Endodermal cell (in vitro differentiated cells): ENCODE results near the gene DOK7. TPM values are rescaled to one million over a fixed set of nuclear protein-coding genes. Genes with fewer than 3 reads are reported as not detected.

ENCODE experiments used
- DNase-seq: peaks from one replicate; pipeline ENCODE4 v3.0.0-alpha.2; 2017
- H3K27ac ChIP-seq: 2 replicates; pipeline ENCODE4 v1.5.1; 2013; ENCODE audit warnings: mild to moderate bottlenecking, low read depth, low read length, moderate library complexity
- H3K27me3 ChIP-seq: 2 replicates; pipeline ENCODE4 v1.6.1; 2013; ENCODE audit warnings: mild to moderate bottlenecking, low read length, moderate library complexity; ENCODE audit not compliant: insufficient read depth, control insufficient read depth, poor library complexity, severe bottlenecking
- H3K36me3 ChIP-seq: 2 replicates; pipeline ENCODE4 v1.7.0; 2013; ENCODE audit warnings: mild to moderate bottlenecking, low read length, moderate library complexity; ENCODE audit not compliant: control insufficient read depth, insufficient read depth
- H3K4me1 ChIP-seq: one replicate; pipeline ENCODE4 v1.7.0; 2013; ENCODE audit warnings: low read length; ENCODE audit not compliant: control insufficient read depth, insufficient read depth
- H3K4me3 ChIP-seq: 2 replicates; pipeline ENCODE4 v1.5.1; 2013; ENCODE audit warnings: mild to moderate bottlenecking, low read length, moderate library complexity
- H3K9ac ChIP-seq: 2 replicates; pipeline ENCODE4 v1.6.1; 2013; ENCODE audit warnings: mild to moderate bottlenecking, low read length, moderate library complexity; ENCODE audit not compliant: poor library complexity, severe bottlenecking; ENCODE audit errors: extremely low read depth
- H3K9me3 ChIP-seq: 2 replicates; pipeline ENCODE4 v1.6.1; 2013; ENCODE audit warnings: mild to moderate bottlenecking, low read length, moderate library complexity; ENCODE audit not compliant: control insufficient read depth
- H3K27ac Mint-ChIP-seq: 2 replicates; pipeline ENCODE4 v1.8.0; 2020; ENCODE audit warnings: mixed read lengths
- H3K27me3 Mint-ChIP-seq: 2 replicates; pipeline ENCODE4 v1.8.0; 2021; ENCODE audit warnings: mild to moderate bottlenecking, mixed read lengths; ENCODE audit not compliant: insufficient read depth
- H3K36me3 Mint-ChIP-seq: 2 replicates; pipeline ENCODE4 v1.8.0; 2020; ENCODE audit warnings: low read depth, mixed read lengths
- H3K4me1 Mint-ChIP-seq: 2 replicates; pipeline ENCODE4 v1.8.0; 2020; ENCODE audit warnings: mixed read lengths
- H3K4me3 Mint-ChIP-seq: 2 replicates; pipeline ENCODE4 v1.8.0; 2020; ENCODE audit warnings: mild to moderate bottlenecking, moderate library complexity, mixed read lengths
- H3K9me3 Mint-ChIP-seq: 2 replicates; pipeline ENCODE4 v1.8.0; 2020; ENCODE audit warnings: mild to moderate bottlenecking, mixed read lengths
- CTCF ChIP-seq: fragments of 200-600 bp; sonication (generic); conservative IDR thresholded peaks from 2 replicates; pipeline ENCODE4 v1.5.0; 2021; ENCODE audit warnings: antibody characterized with exemption, mild to moderate bottlenecking
- WGBS, 2 experiments: methylation state at CpG; one replicate each; pipeline versions ENCODE4 v1.1.5 to v1.1.7; 2013; ENCODE audit warnings: missing lambda C conversion rate in 2 of 2, mixed read lengths in 1 of 2; ENCODE audit not compliant: insufficient coverage in 1 of 2, insufficient read length in 1 of 2; 5-methylcytosine and 5-hydroxymethylcytosine counted together
- total RNA-seq, 2 donors: library from RNA; stranded (reverse); fragmentation: NEBNext Ultra II Directional in 1 of 2; extraction: Animal tissue kit (Norgen Biotek cat#: 25700) in 1 of 2; gene quantifications; 2 replicates in 1 of 2; 3 replicates in 1 of 2; pipeline ENCODE4 v1.2.1, GENCODE V29; 2021

The DOK7 gene
- total RNA-seq, 2 donors from 2014 or later, result 0.38 to 1.3 TPM

GRCh38 chr4:3498407-3498806 is 35.3 kb downstream of the DOK7 start:
- WGBS, 2 experiments, result 91 to 100% methylated on average over 3 to 11 of the region's 11 CpGs
- no peak for DNase-seq
- Mint-ChIP-seq H3K36me3 (peaks cover 8% of the 10 kb centered on the region), H3K9me3 (no peaks in the 10 kb centered on the region), H3K27me3 (peaks cover 33% of the 10 kb centered on the region), H3K4me1 (peaks cover 3% of the 10 kb centered on the region), H3K27ac (no peak overlapping the region), H3K4me3 (no peak overlapping the region)
- Histone ChIP-seq H3K27ac (no peak overlapping the region), H3K27me3 (no peaks in the 10 kb centered on the region), H3K9me3 (no peaks in the 10 kb centered on the region), H3K9ac (no peak overlapping the region), H3K4me1 (peaks cover 12% of the 10 kb centered on the region), H3K36me3 (peaks cover 1% of the 10 kb centered on the region), H3K4me3 (no peak overlapping the region)
- TF ChIP-seq CTCF, result no peak

- Histone ChIP-seq H3K9ac (no peak overlapping the region), H3K4me1 (peaks cover 9% of the 10 kb centered on the region), H3K36me3 (peaks cover 5% of the 10 kb centered on the region), H3K27ac (no peak overlapping the region), H3K27me3 (no peaks in the 10 kb centered on the region), H3K9me3 (no peaks in the 10 kb centered on the region), H3K4me3 (no peak overlapping the region)
- Mint-ChIP-seq H3K36me3 (peaks cover 12% of the 10 kb centered on the region), H3K4me3 (no peak overlapping the region), H3K9me3 (no peaks in the 10 kb centered on the region), H3K27me3 (peaks cover 32% of the 10 kb centered on the region), H3K4me1 (peaks cover 3% of the 10 kb centered on the region), H3K27ac (no peak overlapping the region)
- no peak for DNase-seq
- WGBS, 2 experiments, result 95 to 100% methylated on average over 5 to 20 of the region's 20 CpGs
- TF ChIP-seq CTCF, result no peak
Measured at GRCh38 chr4:3498901-3499510, 35.9 kb downstream of the DOK7 start.

DNA sequence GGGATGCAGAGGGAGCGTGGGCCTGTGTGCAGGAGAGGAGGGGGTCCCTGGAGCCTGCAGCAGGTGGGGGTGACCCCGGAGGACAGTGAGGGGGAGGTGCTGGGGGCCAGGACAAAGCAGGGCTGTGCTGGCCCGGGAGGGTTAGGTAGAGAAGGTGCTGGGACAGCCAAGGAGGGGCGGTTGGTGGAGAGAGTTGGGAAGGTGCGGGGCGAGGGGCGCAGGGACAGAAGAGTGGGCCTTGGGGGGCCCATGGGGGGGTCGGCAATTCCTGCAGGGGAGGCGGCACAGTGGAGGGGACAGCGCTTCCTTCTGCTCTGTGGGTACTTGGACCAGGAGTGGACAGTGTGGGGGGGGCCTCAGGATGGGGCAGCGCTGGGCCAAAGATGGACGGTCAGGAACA is 36.6 kb downstream of the DOK7 start:
- Mint-ChIP-seq H3K4me3 (no peak overlapping the region), H3K9me3 (no peaks in the 10 kb centered on the region), H3K27me3 (peaks cover 28% of the 10 kb centered on the region), H3K36me3 (peaks cover 14% of the 10 kb centered on the region), H3K27ac (no peak overlapping the region), H3K4me1 (no peaks in the 10 kb centered on the region)
- Histone ChIP-seq H3K9me3 (no peaks in the 10 kb centered on the region), H3K27me3 (no peaks in the 10 kb centered on the region), H3K27ac (no peak overlapping the region), H3K36me3 (peaks cover 5% of the 10 kb centered on the region), H3K4me1 (peaks cover 2% of the 10 kb centered on the region), H3K4me3 (no peak overlapping the region), H3K9ac (no peak overlapping the region)
- no peak for TF ChIP-seq CTCF
- no peak for DNase-seq
- 95 to 100% methylated on average over 3 to 12 of the region's 12 CpGs for WGBS, 2 experiments
